HCT116 (cell line): ENCODE data around the gene TMPRSS9. TPM values are rescaled to one million over a fixed set of nuclear protein-coding genes. Genes with fewer than 3 reads are reported as not detected.

Experiments
- ATAC-seq: fragments of 200-7000 bp; cut with Tn5 transposase; 2 replicates; pipeline ENCODE4 v1.9.1; 2020; ENCODE audit warnings: mild to moderate bottlenecking, moderate library complexity
- BruUV-seq: library from RNA; stranded (reverse); fragments of 400-500 nt; replicated peaks from 2 replicates; lab custom pipeline; 2021; lab: Mats Ljungman, UMichigan
- CTCF ChIA-PET: fragments of 300-600 bp; sonication (Branson Sonifier 250); formaldehyde crosslinking; loops from one replicate; lab custom pipeline; 2021; ENCODE audit warnings: antibody characterized with exemption; lab: Charles Lee
- POLR2A ChIA-PET: fragments of 300-600, 350-600 bp; sonication (Branson Sonifier 250); formaldehyde crosslinking; loops from one replicate; lab custom pipeline; 2021; ENCODE audit warnings: antibody characterized with exemption; lab: Charles Lee
- RAD21 ChIA-PET, 2 experiments: fragments of 300-600 bp; sonication (Branson Sonifier 250); formaldehyde crosslinking; loops; one replicate each; lab custom pipeline; 2023; ENCODE audit warnings: low total read pairs in 2 of 2; ENCODE audit not compliant: uncharacterized antibody in 2 of 2, unreplicated experiment in 2 of 2, low non-redundant PET in 1 of 2; lab: Charles Lee
- DNase-seq: peaks from one replicate; pipeline ENCODE4 v3.0.0-alpha.2; 2010; ENCODE audit warnings: low read depth, low spot score
- H2AFZ ChIP-seq: fragments of 200-600 bp; shearing (Covaris generic), sonication (generic); 2 replicates; pipeline ENCODE4 v1.6.1; 2017; ENCODE audit warnings: low read depth, mixed run types, mixed read lengths, antibody characterized with exemption, low read length; ENCODE audit not compliant: poor library complexity, severe bottlenecking
- H3K27ac ChIP-seq: 2 replicates; pipeline ENCODE4 v1.5.1; 2012; ENCODE audit warnings: low read depth, low read length
- H3K27me3 ChIP-seq: fragments of 200-600 bp; sonication (generic); 2 replicates; pipeline ENCODE4 v1.6.1; 2016; ENCODE audit warnings: mixed run types, low read length, mixed read lengths; ENCODE audit not compliant: insufficient read depth
- H3K36me3 ChIP-seq, 2 experiments: fragments of 200-500 bp in 1 of 2; fragments of 200-600 bp in 1 of 2; sonication (Bioruptor generic) in 1 of 2; sonication (generic) in 1 of 2; 2 replicates each; pipeline versions ENCODE4 v1.5.1 to v1.6.1; 2014 to 2016; ENCODE audit warnings: low read length in 2 of 2, inconsistent platforms in 1 of 2, mixed read lengths in 1 of 2, mixed run types in 1 of 2; ENCODE audit not compliant: insufficient read depth in 2 of 2, control insufficient read depth in 1 of 2
- H3K4me1 ChIP-seq, 2 experiments: fragments of 200-600 bp in 1 of 2; sonication (generic) in 1 of 2; 2 replicates each; pipeline versions ENCODE4 v1.5.1 to v1.6.1; 2012 to 2017; ENCODE audit warnings: low read length in 2 of 2, inconsistent platforms in 1 of 2, mild to moderate bottlenecking in 1 of 2, mixed read lengths in 1 of 2, mixed run types in 1 of 2, moderate library complexity in 1 of 2; ENCODE audit not compliant: insufficient read depth in 2 of 2, control insufficient read depth in 1 of 2
- H3K4me2 ChIP-seq: fragments of 200-600 bp; sonication (generic); 2 replicates; pipeline ENCODE4 v1.6.1; 2017; ENCODE audit warnings: mixed run types, low read length, mixed read lengths
- H3K4me3 ChIP-seq, 2 experiments: fragments of 200-600 bp in 1 of 2; sonication (generic) in 1 of 2; replicated peaks in 1 of 2; 2 replicates each; pipeline ENCODE4 v1.5.1; 2011 to 2016; ENCODE audit warnings: low read length in 2 of 2, control low read depth in 1 of 2, low read depth in 1 of 2, mild to moderate bottlenecking in 1 of 2, mixed read lengths in 1 of 2, mixed run types in 1 of 2
- H3K79me2 ChIP-seq: fragments of 200-600 bp; sonication (generic); 2 replicates; pipeline ENCODE4 v1.6.1; 2017; ENCODE audit warnings: mild to moderate bottlenecking, mixed run types, low read length, moderate library complexity, mixed read lengths; ENCODE audit not compliant: insufficient read depth
- H3K9ac ChIP-seq: fragments of 200-600 bp; sonication (generic); 2 replicates; pipeline ENCODE4 v1.6.1; 2016; ENCODE audit warnings: low read length, mixed read lengths
- H3K9me2 ChIP-seq: fragments of 200-600 bp; sonication (generic), shearing (Covaris generic); 2 replicates; pipeline ENCODE4 v1.6.1; 2017; ENCODE audit warnings: mixed run types, mild to moderate bottlenecking, moderate library complexity; ENCODE audit not compliant: insufficient read depth
- H3K9me3 ChIP-seq, 2 experiments: fragments of 200-500 bp in 1 of 2; fragments of 200-600 bp in 1 of 2; sonication (Bioruptor generic) in 1 of 2; sonication (generic) in 1 of 2; 2 replicates each; pipeline ENCODE4 v1.6.1; 2014 to 2017; ENCODE audit warnings: low read length in 2 of 2, mixed read lengths in 2 of 2, inconsistent platforms in 1 of 2, low read depth in 1 of 2, mild to moderate bottlenecking in 1 of 2, mixed run types in 1 of 2, moderate library complexity in 1 of 2; ENCODE audit not compliant: control insufficient read depth in 1 of 2, insufficient read depth in 1 of 2
- H4K20me1 ChIP-seq: fragments of 200-600 bp; sonication (generic), shearing (Covaris generic); 2 replicates; pipeline ENCODE4 v1.6.1; 2017; ENCODE audit warnings: mixed run types, mild to moderate bottlenecking, moderate library complexity; ENCODE audit not compliant: insufficient read depth
- CBX3 ChIP-seq: IDR thresholded peaks from 2 replicates; pipeline ENCODE4 v1.6.1; 2012; ENCODE audit warnings: low read depth
- ELF1 ChIP-seq: IDR thresholded peaks from 2 replicates; pipeline ENCODE4 v1.6.1; 2012; ENCODE audit warnings: low read depth, borderline replicate concordance
- JUND ChIP-seq: IDR thresholded peaks from 2 replicates; pipeline ENCODE4 v1.6.1; 2012
- POLR2A ChIP-seq: IDR thresholded peaks from 2 replicates; pipeline ENCODE4 v1.7.0; 2011; ENCODE audit warnings: borderline replicate concordance; ENCODE audit not compliant: insufficient read depth, insufficient read length; ENCODE audit errors: extremely low read depth
- POLR2AphosphoS5 ChIP-seq: IDR thresholded peaks from 2 replicates; pipeline ENCODE4 v1.6.1; 2011; ENCODE audit warnings: mild to moderate bottlenecking, low read depth, low read length, moderate library complexity
- RAD21 ChIP-seq: IDR thresholded peaks from 2 replicates; pipeline ENCODE4 v1.6.1; 2012; ENCODE audit warnings: low read depth, mild to moderate bottlenecking
- SP1 ChIP-seq: IDR thresholded peaks from 2 replicates; pipeline ENCODE4 v1.6.1; 2012; ENCODE audit warnings: low read depth
- SRF ChIP-seq: IDR thresholded peaks from 2 replicates; pipeline ENCODE4 v1.6.1; 2012; ENCODE audit warnings: low read depth
- YY1 ChIP-seq: IDR thresholded peaks from 2 replicates; pipeline ENCODE4 v1.6.1; 2011; ENCODE audit warnings: low read length, low read depth, moderate library complexity, mild to moderate bottlenecking; ENCODE audit not compliant: insufficient replicate concordance; ENCODE audit errors: extremely low read depth
- ZFX ChIP-seq: fragments of 450-650 bp; IDR thresholded peaks from 2 replicates; pipeline ENCODE4 v1.6.1; 2017
- intact Hi-C: fragments of 100-400 bp; cut with micrococcal nuclease; formaldehyde crosslinking; loops from 2 replicates; pipeline ENCODE4 v1.10.0; 2022
- total RNA-seq: library from RNA; stranded (reverse); gene quantifications from one replicate; pipeline ENCODE4 v1.2.1, GENCODE V29; 2021; ENCODE audit not compliant: unreplicated experiment
- TF ChIP-seq, protein P1 (sequence below): IDR thresholded peaks from 2 replicates; pipeline ENCODE4 v1.6.1; 2012; ENCODE audit warnings: low read depth
- TF ChIP-seq, protein P2 (sequence below): IDR thresholded peaks from 2 replicates; pipeline ENCODE4 v1.6.1; 2012
- TF ChIP-seq, protein P3 (sequence below): IDR thresholded peaks from 2 replicates; pipeline ENCODE4 v1.6.1; 2011; ENCODE audit warnings: mild to moderate bottlenecking, low read length, moderate library complexity; ENCODE audit not compliant: insufficient replicate concordance; ENCODE audit errors: extremely low read depth
- TF ChIP-seq, protein P4 (sequence below), 3 experiments: fragments of 200-600 bp in 1 of 3; sonication (generic) in 1 of 3; IDR thresholded peaks in 2 of 3; conservative IDR thresholded peaks in 1 of 3; 2 replicates each; pipeline ENCODE4 v1.5.1; 2012 to 2017; ENCODE audit warnings: low read depth in 2 of 3, low read length in 2 of 3, antibody characterized with exemption in 1 of 3, borderline replicate concordance in 1 of 3, control low read depth in 1 of 3, mild to moderate bottlenecking in 1 of 3, mixed read lengths in 1 of 3, mixed run types in 1 of 3, moderate library complexity in 1 of 3; ENCODE audit not compliant: insufficient read depth in 1 of 3

The TMPRSS9 gene
- total RNA-seq, 1 experiment from 2014 or later: not detected

DNA sequence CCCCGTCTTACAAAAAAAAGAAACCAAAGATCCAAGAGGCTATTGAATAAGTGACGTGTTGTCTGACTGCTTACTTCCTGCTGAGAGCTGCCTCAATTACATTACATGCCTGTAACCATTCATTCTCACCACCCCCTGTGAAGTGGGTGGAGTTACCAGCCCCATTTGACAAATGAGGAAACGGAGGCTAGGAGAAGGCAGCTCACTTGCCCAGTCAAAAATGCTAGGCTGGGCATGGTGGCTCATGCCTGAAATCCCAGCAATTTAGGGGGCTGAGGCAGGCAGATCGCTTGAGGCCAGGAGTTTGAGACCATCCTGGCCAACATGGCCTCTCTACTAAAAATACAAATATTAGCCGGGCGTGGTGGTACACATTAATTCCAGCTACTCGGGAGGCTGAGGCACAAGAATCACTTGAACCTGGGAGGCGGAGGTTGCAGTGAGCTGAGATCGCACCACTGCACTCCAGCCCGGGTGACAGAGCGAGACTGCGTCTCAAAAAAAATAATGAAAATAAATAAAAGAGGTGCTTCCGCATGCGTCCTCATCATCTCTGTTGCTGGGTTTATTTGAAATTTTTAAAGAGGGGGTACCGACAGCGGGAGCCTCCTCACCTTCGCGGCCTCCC lies 32.2 kb upstream of the TMPRSS9 start (continued):
- TF ChIP-seq, protein P1, sequence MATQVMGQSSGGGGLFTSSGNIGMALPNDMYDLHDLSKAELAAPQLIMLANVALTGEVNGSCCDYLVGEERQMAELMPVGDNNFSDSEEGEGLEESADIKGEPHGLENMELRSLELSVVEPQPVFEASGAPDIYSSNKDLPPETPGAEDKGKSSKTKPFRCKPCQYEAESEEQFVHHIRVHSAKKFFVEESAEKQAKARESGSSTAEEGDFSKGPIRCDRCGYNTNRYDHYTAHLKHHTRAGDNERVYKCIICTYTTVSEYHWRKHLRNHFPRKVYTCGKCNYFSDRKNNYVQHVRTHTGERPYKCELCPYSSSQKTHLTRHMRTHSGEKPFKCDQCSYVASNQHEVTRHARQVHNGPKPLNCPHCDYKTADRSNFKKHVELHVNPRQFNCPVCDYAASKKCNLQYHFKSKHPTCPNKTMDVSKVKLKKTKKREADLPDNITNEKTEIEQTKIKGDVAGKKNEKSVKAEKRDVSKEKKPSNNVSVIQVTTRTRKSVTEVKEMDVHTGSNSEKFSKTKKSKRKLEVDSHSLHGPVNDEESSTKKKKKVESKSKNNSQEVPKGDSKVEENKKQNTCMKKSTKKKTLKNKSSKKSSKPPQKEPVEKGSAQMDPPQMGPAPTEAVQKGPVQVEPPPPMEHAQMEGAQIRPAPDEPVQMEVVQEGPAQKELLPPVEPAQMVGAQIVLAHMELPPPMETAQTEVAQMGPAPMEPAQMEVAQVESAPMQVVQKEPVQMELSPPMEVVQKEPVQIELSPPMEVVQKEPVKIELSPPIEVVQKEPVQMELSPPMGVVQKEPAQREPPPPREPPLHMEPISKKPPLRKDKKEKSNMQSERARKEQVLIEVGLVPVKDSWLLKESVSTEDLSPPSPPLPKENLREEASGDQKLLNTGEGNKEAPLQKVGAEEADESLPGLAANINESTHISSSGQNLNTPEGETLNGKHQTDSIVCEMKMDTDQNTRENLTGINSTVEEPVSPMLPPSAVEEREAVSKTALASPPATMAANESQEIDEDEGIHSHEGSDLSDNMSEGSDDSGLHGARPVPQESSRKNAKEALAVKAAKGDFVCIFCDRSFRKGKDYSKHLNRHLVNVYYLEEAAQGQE: no peak
- TF ChIP-seq ELF1: no peak
- TF ChIP-seq YY1: no peak
- TF ChIP-seq ZFX: no peak
- TF ChIP-seq CBX3: no peak
- no peak for TF ChIP-seq JUND

DNA sequence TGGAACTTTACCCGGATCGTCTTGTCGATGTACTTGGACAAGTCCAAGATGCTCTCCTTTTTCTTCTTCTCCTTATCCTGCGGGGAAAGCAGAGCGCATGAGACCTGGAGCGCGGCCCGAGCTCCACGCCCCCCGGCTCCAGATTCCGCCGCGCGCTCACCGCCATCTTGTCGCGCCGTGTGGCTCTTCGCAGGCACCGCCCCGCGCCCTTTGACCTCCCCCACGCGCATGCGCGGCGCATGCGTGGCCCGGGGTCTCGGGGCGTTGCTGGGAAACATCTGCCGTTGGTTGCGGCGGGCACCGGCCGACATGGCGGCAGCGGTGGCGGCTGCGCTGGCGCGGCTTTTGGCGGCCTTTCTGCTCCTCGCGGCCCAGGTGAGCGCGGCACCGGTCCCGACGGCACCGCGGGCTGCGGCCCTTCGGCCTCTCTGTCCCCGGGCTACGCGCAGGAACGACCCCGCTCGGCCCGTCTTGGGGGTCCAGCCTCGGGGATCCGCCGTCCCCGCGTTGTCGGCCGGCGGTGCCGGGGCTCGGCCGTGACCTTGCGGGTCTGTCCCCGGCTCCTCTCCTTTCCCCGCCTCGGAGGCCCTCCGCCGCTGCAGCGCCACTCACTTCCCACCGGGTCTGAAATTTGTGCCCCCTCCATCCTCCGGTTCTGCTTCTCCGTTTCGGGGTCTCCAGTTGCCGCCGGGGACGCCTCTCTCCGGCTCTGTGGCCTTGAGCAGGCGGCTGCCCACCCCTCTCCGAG lies 31.5 kb upstream of the TMPRSS9 start, which contains the start of the genes LSM7 and SPPL2B:
TSS of gene LSM7 (minus strand) at position 186 of the 748 bp plus-strand sequence. CDS start at position 166, 20 bp downstream.
TSS of gene SPPL2B (plus strand) at position 284 of the 748 bp plus-strand sequence. CDS start at position 310, 26 bp downstream.
- Histone ChIP-seq H3K4me1 (peaks cover 19 to 28% of the 10 kb centered on the region in 2 experiments), H3K36me3 (peaks cover 5 to 6% of the 10 kb centered on the region in 2 experiments; a peak in 2 of 4 replicates), H4K20me1 (no peaks in the 10 kb centered on the region), H3K27me3 (no peaks in the 10 kb centered on the region), H3K4me3 (peak within 1 kb of the TSS; percentile 96), H3K4me2 (peak within 1 kb of the TSS; percentile 87), H2AFZ (no peak within 1 kb of the TSS), H3K27ac (peak within 1 kb of the TSS; percentile 98), H3K9ac (peak within 1 kb of the TSS; percentile 96), H3K79me2 (peaks cover 80% of the 10 kb centered on the region), H3K9me2 (no peaks in the 10 kb centered on the region), H3K9me3 (no peaks in the 10 kb centered on the region)
- ATAC-seq (peak; percentile 77), DNase-seq (peak; percentile 63)
- POLR2A ChIA-PET: interaction anchor here (0.7 to 1.3 kb wide), 3 partner anchors 57 to 174 kb away, joined by 3 to 4 read pairs (median 3); partner anchors contain the start of gene GADD45B
- CTCF ChIA-PET: interaction anchor here (0.7 to 1.2 kb wide), 2 partner anchors 56 to 309 kb away, joined by 3 to 4 read pairs; no protein-coding TSS in a partner anchor
- RAD21 ChIA-PET: interaction anchor here in 1 of 2 experiments (0.6 to 1.3 kb wide), 3 partner anchors 54 to 283 kb away, joined by 4 read pairs; no protein-coding TSS in a partner anchor
- intact Hi-C loops: loop anchor here (5.0 kb wide), 1 partner anchor 64 kb away; no protein-coding TSS in a partner anchor
- BruUV-seq: no TSS peak
- TF ChIP-seq, protein P2, sequence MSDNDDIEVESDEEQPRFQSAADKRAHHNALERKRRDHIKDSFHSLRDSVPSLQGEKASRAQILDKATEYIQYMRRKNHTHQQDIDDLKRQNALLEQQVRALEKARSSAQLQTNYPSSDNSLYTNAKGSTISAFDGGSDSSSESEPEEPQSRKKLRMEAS: peak; percentile 76
- TF ChIP-seq, protein P3, sequence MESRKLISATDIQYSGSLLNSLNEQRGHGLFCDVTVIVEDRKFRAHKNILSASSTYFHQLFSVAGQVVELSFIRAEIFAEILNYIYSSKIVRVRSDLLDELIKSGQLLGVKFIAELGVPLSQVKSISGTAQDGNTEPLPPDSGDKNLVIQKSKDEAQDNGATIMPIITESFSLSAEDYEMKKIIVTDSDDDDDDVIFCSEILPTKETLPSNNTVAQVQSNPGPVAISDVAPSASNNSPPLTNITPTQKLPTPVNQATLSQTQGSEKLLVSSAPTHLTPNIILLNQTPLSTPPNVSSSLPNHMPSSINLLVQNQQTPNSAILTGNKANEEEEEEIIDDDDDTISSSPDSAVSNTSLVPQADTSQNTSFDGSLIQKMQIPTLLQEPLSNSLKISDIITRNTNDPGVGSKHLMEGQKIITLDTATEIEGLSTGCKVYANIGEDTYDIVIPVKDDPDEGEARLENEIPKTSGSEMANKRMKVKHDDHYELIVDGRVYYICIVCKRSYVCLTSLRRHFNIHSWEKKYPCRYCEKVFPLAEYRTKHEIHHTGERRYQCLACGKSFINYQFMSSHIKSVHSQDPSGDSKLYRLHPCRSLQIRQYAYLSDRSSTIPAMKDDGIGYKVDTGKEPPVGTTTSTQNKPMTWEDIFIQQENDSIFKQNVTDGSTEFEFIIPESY: no peak
- TF ChIP-seq POLR2A: peak; percentile 70
- peak; percentile 72; the same call in 1 of the 2 replicates for TF ChIP-seq ZFX
- TF ChIP-seq RAD21: no peak
- TF ChIP-seq YY1: peak; percentile 95
- no peak for TF ChIP-seq JUND
- TF ChIP-seq SP1: peak; percentile 57
- TF ChIP-seq CBX3: no peak
- TF ChIP-seq, protein P4, sequence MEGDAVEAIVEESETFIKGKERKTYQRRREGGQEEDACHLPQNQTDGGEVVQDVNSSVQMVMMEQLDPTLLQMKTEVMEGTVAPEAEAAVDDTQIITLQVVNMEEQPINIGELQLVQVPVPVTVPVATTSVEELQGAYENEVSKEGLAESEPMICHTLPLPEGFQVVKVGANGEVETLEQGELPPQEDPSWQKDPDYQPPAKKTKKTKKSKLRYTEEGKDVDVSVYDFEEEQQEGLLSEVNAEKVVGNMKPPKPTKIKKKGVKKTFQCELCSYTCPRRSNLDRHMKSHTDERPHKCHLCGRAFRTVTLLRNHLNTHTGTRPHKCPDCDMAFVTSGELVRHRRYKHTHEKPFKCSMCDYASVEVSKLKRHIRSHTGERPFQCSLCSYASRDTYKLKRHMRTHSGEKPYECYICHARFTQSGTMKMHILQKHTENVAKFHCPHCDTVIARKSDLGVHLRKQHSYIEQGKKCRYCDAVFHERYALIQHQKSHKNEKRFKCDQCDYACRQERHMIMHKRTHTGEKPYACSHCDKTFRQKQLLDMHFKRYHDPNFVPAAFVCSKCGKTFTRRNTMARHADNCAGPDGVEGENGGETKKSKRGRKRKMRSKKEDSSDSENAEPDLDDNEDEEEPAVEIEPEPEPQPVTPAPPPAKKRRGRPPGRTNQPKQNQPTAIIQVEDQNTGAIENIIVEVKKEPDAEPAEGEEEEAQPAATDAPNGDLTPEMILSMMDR (IDR thresholded peaks at IDR 0.05 in 2 of 3, conservative IDR thresholded peaks at IDR 0.05 in 1 of 3; ENCODE audit: borderline replicate concordance in 1 of 3, insufficient read depth in 1 of 3, low read depth in 2 of 3, low read length in 2 of 3): no peak
- no peak for TF ChIP-seq SRF
- peak; percentile 89 for TF ChIP-seq POLR2AphosphoS5
- TF ChIP-seq ELF1: no peak
